Smooth muscle cell (in vitro differentiated cells): ENCODE measurements around the gene DISC1. TPM values are rescaled to one million over a fixed set of nuclear protein-coding genes. Genes with fewer than 3 reads are reported as not detected.

Source experiments
- DNase-seq: peaks from one replicate; lab custom pipeline; 2025; ENCODE audit not compliant: unreplicated experiment; lab: John Stamatoyannopoulos, UW
- H2AFZ ChIP-seq: fragments of 200-600 bp; sonication (generic); 2 replicates; pipeline ENCODE4 v1.6.0; 2016; ENCODE audit warnings: antibody characterized with exemption, low read depth, mild to moderate bottlenecking
- H3F3A ChIP-seq: fragments of 200-600 bp; sonication (generic); 2 replicates; pipeline ENCODE4 v1.6.0; 2017; ENCODE audit warnings: antibody characterized with exemption, low read depth
- H3K27ac ChIP-seq: fragments of 200-600 bp; sonication (generic); 2 replicates; pipeline ENCODE4 v1.5.1; 2016; ENCODE audit warnings: low read depth, mild to moderate bottlenecking
- H3K27me3 ChIP-seq: fragments of 200-600 bp; sonication (generic); 2 replicates; pipeline ENCODE4 v1.6.1; 2016; ENCODE audit warnings: low read depth, mild to moderate bottlenecking
- H3K36me3 ChIP-seq: fragments of 200-600 bp; sonication (generic); 2 replicates; pipeline ENCODE4 v1.5.1; 2016; ENCODE audit warnings: low read depth
- H3K4me1 ChIP-seq: fragments of 200-600 bp; sonication (generic); 2 replicates; pipeline ENCODE4 v1.5.1; 2016; ENCODE audit warnings: low read depth
- H3K4me2 ChIP-seq: fragments of 200-600 bp; sonication (generic); 2 replicates; pipeline ENCODE4 v1.6.0; 2016; ENCODE audit warnings: mild to moderate bottlenecking
- H3K4me3 ChIP-seq: fragments of 200-600 bp; sonication (generic); 2 replicates; pipeline ENCODE4 v1.5.1; 2016; ENCODE audit warnings: mild to moderate bottlenecking
- H3K79me2 ChIP-seq: fragments of 200-600 bp; sonication (generic); 2 replicates; pipeline ENCODE4 v1.6.0; 2016; ENCODE audit warnings: low read depth, mild to moderate bottlenecking
- H3K9ac ChIP-seq: fragments of 200-600 bp; sonication (generic); 2 replicates; pipeline ENCODE4 v1.6.0; 2016; ENCODE audit warnings: low read depth
- H3K9me3 ChIP-seq: fragments of 200-600 bp; sonication (generic); replicated peaks from 2 replicates; pipeline ENCODE4 v1.5.1; 2016; ENCODE audit warnings: low read depth
- H4K20me1 ChIP-seq: fragments of 200-600 bp; sonication (generic); 2 replicates; pipeline ENCODE4 v1.6.0; 2016; ENCODE audit warnings: low read depth
- WGBS: methylation state at CpG from one replicate; pipeline ENCODE4 v1.1.7; 2016; ENCODE audit warnings: low lambda C conversion rate; 5-methylcytosine and 5-hydroxymethylcytosine counted together
- polyA plus RNA-seq: library from polyadenylated mRNA; unstranded; fragments of >200 nt; fragmentation: Nextera tagmentation; extraction: Ambion mirVana; gene quantifications from 2 replicates; pipeline ENCODE4 v1.2.1, GENCODE V29; 2016
- total RNA-seq: library from RNA; depleted of rRNA; stranded (reverse); fragments of >200 nt; gene quantifications from 2 replicates; pipeline ENCODE4 v1.2.3, GENCODE V29; 2014
- TF ChIP-seq, protein P1 (sequence below): fragments of 200-600 bp; sonication (generic); IDR thresholded peaks from 2 replicates; pipeline ENCODE4 v1.5.1; 2017; ENCODE audit warnings: borderline replicate concordance, mild to moderate bottlenecking, antibody characterized with exemption; ENCODE audit not compliant: insufficient read depth, poor library complexity, severe bottlenecking

DISC1 gene
- total and polyA plus RNA-seq, 2 experiments from 2014 or later = 0.89 to 4.3 TPM

- no peak overlapping the region for H3K27ac ChIP-seq
- H3K9me3 ChIP-seq = no peaks in the 10 kb centered on the region
These were observed 295.2 kb downstream of the DISC1 start for GRCh38 chr1:231921646-231922345.

GRCh38 chr1:231923491-231924041 lies 297.0 kb downstream of the DISC1 start:
- Histone ChIP-seq H4K20me1 (no peaks in the 10 kb centered on the region), H3K9me3 (no peaks in the 10 kb centered on the region), H3K79me2 (no peaks in the 10 kb centered on the region), H3F3A (peaks cover 5% of the 10 kb centered on the region), H3K27me3 (no peaks in the 10 kb centered on the region), H3K27ac (peak overlapping the region; percentile 89), H3K9ac (peak overlapping the region; percentile 59), H2AFZ (no peak overlapping the region), H3K4me3 (no peak overlapping the region), H3K36me3 (no peaks in the 10 kb centered on the region), H3K4me2 (peak overlapping the region; percentile 55), H3K4me1 (peaks cover 28% of the 10 kb centered on the region)
- TF ChIP-seq, protein P1, sequence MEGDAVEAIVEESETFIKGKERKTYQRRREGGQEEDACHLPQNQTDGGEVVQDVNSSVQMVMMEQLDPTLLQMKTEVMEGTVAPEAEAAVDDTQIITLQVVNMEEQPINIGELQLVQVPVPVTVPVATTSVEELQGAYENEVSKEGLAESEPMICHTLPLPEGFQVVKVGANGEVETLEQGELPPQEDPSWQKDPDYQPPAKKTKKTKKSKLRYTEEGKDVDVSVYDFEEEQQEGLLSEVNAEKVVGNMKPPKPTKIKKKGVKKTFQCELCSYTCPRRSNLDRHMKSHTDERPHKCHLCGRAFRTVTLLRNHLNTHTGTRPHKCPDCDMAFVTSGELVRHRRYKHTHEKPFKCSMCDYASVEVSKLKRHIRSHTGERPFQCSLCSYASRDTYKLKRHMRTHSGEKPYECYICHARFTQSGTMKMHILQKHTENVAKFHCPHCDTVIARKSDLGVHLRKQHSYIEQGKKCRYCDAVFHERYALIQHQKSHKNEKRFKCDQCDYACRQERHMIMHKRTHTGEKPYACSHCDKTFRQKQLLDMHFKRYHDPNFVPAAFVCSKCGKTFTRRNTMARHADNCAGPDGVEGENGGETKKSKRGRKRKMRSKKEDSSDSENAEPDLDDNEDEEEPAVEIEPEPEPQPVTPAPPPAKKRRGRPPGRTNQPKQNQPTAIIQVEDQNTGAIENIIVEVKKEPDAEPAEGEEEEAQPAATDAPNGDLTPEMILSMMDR = no peak
- WGBS = 69% methylated on average over 12 of the region's 12 CpGs
- DNase-seq = no peak

More at GRCh38 chr1:231921646-231922345, 295.2 kb downstream of the DISC1 start:
- TF ChIP-seq, protein P1 = no peak
- DNase-seq = no peak
- H4K20me1 ChIP-seq = no peaks in the 10 kb centered on the region
- no peaks in the 10 kb centered on the region for H3K36me3 ChIP-seq
- WGBS = 88% methylated on average over 4 of the region's 4 CpGs
- H3K9ac ChIP-seq = no peak overlapping the region
- H3K4me2 ChIP-seq = no peak overlapping the region
- H2AFZ ChIP-seq = no peak overlapping the region
- H3K4me3 ChIP-seq = no peak overlapping the region
- H3K4me1 ChIP-seq = peaks cover 30% of the 10 kb centered on the region
- no peaks in the 10 kb centered on the region for H3K27me3 ChIP-seq
- H3F3A ChIP-seq = peaks cover 5% of the 10 kb centered on the region
- no peaks in the 10 kb centered on the region for H3K79me2 ChIP-seq

GRCh38 chr1:231924180-231924579 lies 297.6 kb downstream of the DISC1 start:
- no peak overlapping the region for H3K4me2 ChIP-seq
- TF ChIP-seq, protein P1 = no peak
- 84% methylated on average over 7 of the region's 7 CpGs for WGBS
- peaks cover 32% of the 10 kb centered on the region for H3K4me1 ChIP-seq
- H2AFZ ChIP-seq = no peak overlapping the region
- H3K9me3 ChIP-seq = no peaks in the 10 kb centered on the region
- H3K79me2 ChIP-seq = no peaks in the 10 kb centered on the region
- H3F3A ChIP-seq = peaks cover 5% of the 10 kb centered on the region
- H3K27ac ChIP-seq = no peak overlapping the region
- H3K36me3 ChIP-seq = no peaks in the 10 kb centered on the region
- no peak overlapping the region for H3K4me3 ChIP-seq
- no peaks in the 10 kb centered on the region for H4K20me1 ChIP-seq
- no peak for DNase-seq
- no peak overlapping the region for H3K9ac ChIP-seq
- H3K27me3 ChIP-seq = no peaks in the 10 kb centered on the region
